HFF-Myc (cell line): ENCODE results near the gene EEF1A2.
"Not testable (repeated sequence)": the region's sequence is repeated elsewhere in the genome, so short reads cannot be mapped to it uniquely, and the experiment has no call there.

Source experiments
- DNase-seq: peaks from one replicate; pipeline ENCODE4 v3.0.0-alpha.2; 2011; ENCODE audit warnings: low read depth; ENCODE audit errors: extremely low read depth
- H3K4me3 ChIP-seq: replicated peaks from 2 replicates; pipeline ENCODE4 v1.5.1; 2011; ENCODE audit warnings: low read depth, mild to moderate bottlenecking, control low read depth, low read length
- CTCF ChIP-seq: IDR thresholded peaks from 2 replicates; pipeline ENCODE4 v1.5.1; 2012; ENCODE audit warnings: mild to moderate bottlenecking, low read depth, low read length, control low read depth; ENCODE audit errors: missing control alignments

Gene EEF1A2

GRCh38 chr20:63520504-63520933 lies 21.6 kb upstream of the EEF1A2 start, which contains the start of gene PPDPF:
PPDPF (plus strand) TSS chr20:63520765; CDS start chr20:63521309, 544 bp downstream.
- no peak for DNase-seq
- no peak for TF ChIP-seq CTCF
- H3K4me3 ChIP-seq: peak within 1 kb of the TSS; percentile 70

- H3K4me3 ChIP-seq: peak overlapping the region; percentile 70
- no peak for DNase-seq
- TF ChIP-seq CTCF: peak; percentile 14
Measured at GRCh38 chr20:63519668-63520503, 21.0 kb upstream of the EEF1A2 start.

- DNase-seq: no peak
- H3K4me3 ChIP-seq: peak overlapping the region; percentile 70
- no peak for TF ChIP-seq CTCF
Measured at GRCh38 chr20:63518946-63519667, 20.2 kb upstream of the EEF1A2 start.

DNA sequence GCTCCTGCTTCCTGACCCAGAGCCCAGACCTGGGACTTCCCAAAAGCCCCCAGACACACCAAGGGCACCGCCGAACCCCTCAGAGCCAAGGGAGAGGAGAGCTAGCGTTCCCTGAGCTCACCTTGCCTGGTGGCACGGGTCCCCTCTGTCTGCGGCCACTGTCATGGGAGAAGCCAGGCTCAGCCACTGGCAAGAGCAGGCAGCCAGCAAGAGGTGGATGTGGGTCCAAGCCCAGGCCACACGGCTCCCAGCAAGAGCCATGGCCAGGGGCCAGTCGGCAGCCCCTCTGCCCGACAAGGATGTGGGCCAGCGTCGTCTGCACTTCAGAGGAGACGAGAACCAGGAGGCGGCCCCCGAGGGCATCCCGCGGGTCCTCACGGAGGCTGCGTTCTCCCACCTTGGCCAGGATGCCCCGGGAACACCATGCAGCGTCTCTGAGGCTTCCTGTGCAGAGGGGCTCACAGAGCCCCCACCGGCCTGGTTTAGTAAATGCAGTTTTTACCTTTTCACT lies 19.5 kb upstream of the EEF1A2 start:
- no peak for DNase-seq
- no peak overlapping the region for H3K4me3 ChIP-seq
- no peak for TF ChIP-seq CTCF

- no peak for TF ChIP-seq CTCF
- no peak for DNase-seq
- H3K4me3 ChIP-seq: no peak overlapping the region
Measured at GRCh38 chr20:63517376-63518309, 18.8 kb upstream of the EEF1A2 start.

DNA sequence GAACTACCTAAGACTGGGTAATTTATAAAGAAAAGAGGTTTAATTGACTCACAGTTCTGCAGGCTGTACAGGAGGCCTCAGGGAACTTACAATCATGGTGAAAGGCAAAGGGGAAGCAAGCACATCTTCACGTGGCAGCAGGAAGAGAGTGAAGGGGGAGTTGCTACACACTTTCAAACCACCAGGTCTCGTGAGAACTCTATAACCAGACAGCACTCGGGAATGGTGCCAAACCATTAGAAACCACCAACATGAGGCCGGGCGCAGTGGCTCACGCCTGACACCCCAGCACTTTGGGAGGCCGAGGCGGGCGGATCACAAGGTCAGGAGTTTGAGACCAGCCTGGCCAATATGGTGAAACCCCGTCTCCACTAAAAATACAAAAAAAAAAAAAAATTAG lies 15.6 kb upstream of the EEF1A2 start:
- DNase-seq, H3K4me3 ChIP-seq: not testable (repeated sequence)

DNA sequence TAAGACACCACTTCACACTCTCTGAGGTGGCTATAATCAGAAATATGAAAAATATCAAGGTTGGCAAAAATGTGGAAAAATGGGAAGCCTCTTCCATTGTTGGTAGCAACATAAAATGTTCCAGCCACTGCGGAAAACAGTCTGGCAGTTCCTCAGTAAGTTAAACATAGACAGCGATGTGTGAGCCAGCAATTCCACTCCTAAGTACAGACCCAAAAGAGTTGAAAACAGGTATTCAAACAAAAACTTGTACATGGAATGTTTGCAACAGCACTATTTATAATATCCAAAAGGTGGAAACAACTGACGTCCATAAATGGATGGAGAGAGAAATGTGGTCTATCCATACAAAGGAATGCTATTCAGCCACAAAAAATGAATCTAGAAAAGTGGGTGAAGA lies 14.3 kb upstream of the EEF1A2 start:
- TF ChIP-seq CTCF: no peak
- no peak for DNase-seq
- H3K4me3 ChIP-seq: no peak overlapping the region
